K562 (cell line): ENCODE data around the gene TPRG1L. TPM values are rescaled to one million over a fixed set of nuclear protein-coding genes. Genes with fewer than 3 reads are reported as not detected.

ENCODE experiments used
- ATAC-seq: fragments of 200-7000 bp; cut with Tn5 transposase; 3 replicates; pipeline ENCODE4 v1.9.1; 2020; ENCODE audit warnings: moderate library complexity
- BruUV-seq: library from RNA; stranded (reverse); fragments of 400-500 nt; replicated peaks from 2 replicates; lab custom pipeline; 2021; lab: Mats Ljungman, UMichigan
- CTCF ChIA-PET: fragments of 300-600 bp; formaldehyde crosslinking; extraction: SDS; loops from one replicate; lab custom pipeline; 2021; ENCODE audit warnings: low intra/inter-chr PET ratio; lab: Yijun Ruan, JAX
- POLR2A ChIA-PET: fragments of 300-600, 350-650 bp; sonication (Branson Sonifier 250); formaldehyde crosslinking; extraction: SDS; loops from one replicate; lab custom pipeline; 2021; ENCODE audit warnings: antibody characterized with exemption, inconsistent platforms; lab: Yijun Ruan, JAX
- DNase-seq, 4 experiments: peaks; one replicate each; pipeline versions ENCODE4 v3.0.0 to v3.0.0-alpha.2; 2011 to 2018; ENCODE audit warnings: low spot score in 3 of 4, mixed read lengths in 3 of 4; ENCODE audit errors: extremely low read depth in 1 of 4
- FAIRE-seq: peaks from 2 replicates; lab custom pipeline; 2011; peaks lifted over from hg19 to GRCh38; lab: Jason Lieb, UNC
- H2AFZ ChIP-seq: 2 replicates; pipeline ENCODE4 v1.6.0; 2011; ENCODE audit warnings: low read depth, low read length, control low read depth, inconsistent platforms
- H3K27ac ChIP-seq: fragments of 200-600 bp; 3 replicates; pipeline ENCODE4 v1.8.0; 2011; ENCODE audit warnings: low read depth, mild to moderate bottlenecking, control low read depth, inconsistent platforms, low read length, moderate library complexity, mixed read lengths; ENCODE audit errors: extremely low read depth
- H3K27me3 ChIP-seq, 2 experiments: fragments of 300-600 bp in 1 of 2; 2 replicates in 1 of 2; 3 replicates in 1 of 2; pipeline versions ENCODE4 v1.6.0 to v1.8.0; 2011; ENCODE audit warnings: inconsistent platforms in 2 of 2, low read length in 2 of 2, mild to moderate bottlenecking in 1 of 2, mixed read lengths in 1 of 2, moderate library complexity in 1 of 2; ENCODE audit not compliant: control insufficient read depth in 2 of 2, insufficient read depth in 2 of 2
- H3K36me3 ChIP-seq: fragments of 300-600 bp; 3 replicates; pipeline ENCODE4 v1.8.0; 2011; ENCODE audit warnings: mild to moderate bottlenecking, low read length, inconsistent platforms; ENCODE audit not compliant: control insufficient read depth, insufficient read depth
- H3K4me1 ChIP-seq, 2 experiments: fragments of 200-600 bp in 1 of 2; replicated peaks in 1 of 2; 2 replicates in 1 of 2; 3 replicates in 1 of 2; pipeline versions ENCODE4 v1.5.1 to v1.8.0; 2011; ENCODE audit warnings: inconsistent platforms in 2 of 2, low read length in 2 of 2, mild to moderate bottlenecking in 1 of 2, mixed read lengths in 1 of 2, moderate library complexity in 1 of 2; ENCODE audit not compliant: control insufficient read depth in 2 of 2, insufficient read depth in 2 of 2
- H3K4me2 ChIP-seq: 2 replicates; pipeline ENCODE4 v1.6.1; 2011; ENCODE audit warnings: low read length, control low read depth, inconsistent platforms, mixed read lengths; ENCODE audit not compliant: insufficient read depth
- H3K4me3 ChIP-seq: fragments of 200-600 bp; sonication (generic), shearing (Covaris generic); 2 replicates; pipeline ENCODE4 v1.5.1; 2016; ENCODE audit warnings: control low read depth, inconsistent platforms
- H3K79me2 ChIP-seq: fragments of 200-600 bp; 3 replicates; pipeline ENCODE4 v1.8.0; 2011; ENCODE audit warnings: low read length, inconsistent platforms; ENCODE audit not compliant: control insufficient read depth, insufficient read depth
- H3K9ac ChIP-seq, 2 experiments: 2 replicates each; pipeline versions ENCODE4 v1.6.0 to v1.6.1; 2011; ENCODE audit warnings: low read depth in 2 of 2, low read length in 2 of 2, control low read depth in 1 of 2, inconsistent platforms in 1 of 2, mild to moderate bottlenecking in 1 of 2, mixed read lengths in 1 of 2; ENCODE audit not compliant: insufficient read depth in 1 of 2
- H3K9me1 ChIP-seq: one replicate; pipeline ENCODE4 v1.6.0; 2011; ENCODE audit warnings: inconsistent platforms, mild to moderate bottlenecking, low read length, moderate library complexity; ENCODE audit not compliant: control insufficient read depth, insufficient read depth
- H3K9me3 ChIP-seq: replicated peaks from 2 replicates; pipeline ENCODE4 v1.5.1; 2011; ENCODE audit warnings: low read depth, low read length, inconsistent platforms; ENCODE audit not compliant: control insufficient read depth, insufficient read depth
- H4K20me1 ChIP-seq: replicated peaks from 2 replicates; pipeline ENCODE4 v1.6.1; 2011; ENCODE audit warnings: low read length, inconsistent platforms, mixed read lengths; ENCODE audit not compliant: control insufficient read depth, insufficient read depth
- ARHGAP35 ChIP-seq: fragments of 450-650 bp; IDR thresholded peaks from 2 replicates; pipeline ENCODE4 v1.6.1; 2018; ENCODE audit not compliant: partially characterized antibody
- ATF7 ChIP-seq: fragments of 450-650 bp; IDR thresholded peaks from 2 replicates; pipeline ENCODE4 v1.7.1; 2014; ENCODE audit warnings: mild to moderate bottlenecking, moderate library complexity
- CEBPG ChIP-seq, 3 experiments: fragments of 200-800 bp in 1 of 3; sonication (Bioruptor generic) in 1 of 3; sonication (generic) in 1 of 3; formaldehyde crosslinking in 1 of 3; IDR thresholded peaks in 2 of 3; conservative IDR thresholded peaks in 1 of 3; 2 replicates each; pipeline versions ENCODE4 v1.6.1 to v1.8.0; 2016 to 2022; ENCODE audit warnings: missing compliant biosample characterization in 2 of 3, missing genetic modification characterization in 2 of 3, mild to moderate bottlenecking in 1 of 3, missing genetic modification reagents in 1 of 3
- GABPB2 ChIP-seq: fragments of 250-450 bp; sonication (Bioruptor Pico); conservative IDR thresholded peaks from 2 replicates; pipeline ENCODE4 v1.5.1; 2021; ENCODE audit warnings: mild to moderate bottlenecking
- GATAD2B ChIP-seq: fragments of 450-650 bp; IDR thresholded peaks from 2 replicates; pipeline ENCODE4 v1.6.1; 2017; ENCODE audit warnings: mild to moderate bottlenecking, borderline replicate concordance
- HDGF ChIP-seq: fragments of 450-650 bp; IDR thresholded peaks from 2 replicates; pipeline ENCODE4 v1.6.1; 2016
- PHF8 ChIP-seq: fragments of 200-600 bp; sonication (generic); IDR thresholded peaks from 2 replicates; pipeline ENCODE4 v1.6.1; 2012; ENCODE audit warnings: mixed run types, mild to moderate bottlenecking, inconsistent platforms, low read length, moderate library complexity, borderline replicate concordance
- REST ChIP-seq, 2 experiments: fragments of 450-650 bp; formaldehyde crosslinking in 1 of 2; IDR thresholded peaks; 2 replicates each; pipeline versions ENCODE4 v1.4.0 to v1.6.1; 2014 to 2020; ENCODE audit warnings: mild to moderate bottlenecking in 2 of 2, borderline replicate concordance in 1 of 2, low read depth in 1 of 2
- SP2 ChIP-seq: IDR thresholded peaks from 2 replicates; pipeline ENCODE4 v1.6.1; 2011; ENCODE audit warnings: mild to moderate bottlenecking, low read depth, low read length, moderate library complexity; ENCODE audit not compliant: poor library complexity, severe bottlenecking; ENCODE audit errors: extremely low read depth
- TCF15 ChIP-seq: fragments of 250-450 bp; sonication (Bioruptor Pico); IDR thresholded peaks from 2 replicates; pipeline ENCODE4 v1.8.0; 2022; ENCODE audit warnings: moderate library complexity, mild to moderate bottlenecking, inconsistent platforms
- TSC22D4 ChIP-seq: fragments of 450-650 bp; IDR thresholded peaks from 2 replicates; pipeline ENCODE4 v1.6.1; 2016; ENCODE audit warnings: missing genetic modification characterization, missing biosample characterization, control low read depth
- ZBTB7A ChIP-seq: IDR thresholded peaks from 2 replicates; pipeline ENCODE4 v1.6.1; 2011; ENCODE audit warnings: low read depth, mild to moderate bottlenecking, low read length, moderate library complexity, borderline replicate concordance; ENCODE audit not compliant: control insufficient read depth
- ZNF121 ChIP-seq: sonication (generic); formaldehyde crosslinking; conservative IDR thresholded peaks from 2 replicates; pipeline ENCODE4 v1.8.0; 2022; ENCODE audit warnings: missing genetic modification reagents
- ZNF324 ChIP-seq: fragments of 250-450 bp; sonication (Bioruptor Pico); IDR thresholded peaks from 2 replicates; pipeline ENCODE4 v1.4.0; 2020; ENCODE audit warnings: mild to moderate bottlenecking
- ZNF76 ChIP-seq: fragments of 250-450 bp; sonication (Bioruptor Pico); IDR thresholded peaks from 2 replicates; pipeline ENCODE4 v1.4.0; 2020; ENCODE audit warnings: mild to moderate bottlenecking, moderate library complexity, borderline replicate concordance
- WGBS: fragments of 100-300 bp; shearing (Covaris generic); methylation state at CpG from one replicate; pipeline ENCODE4 v1.1.6; 2016; ENCODE audit warnings: low coverage, mixed read lengths; ENCODE audit not compliant: insufficient coverage; ENCODE audit errors: missing lambda C conversion rate; 5-methylcytosine and 5-hydroxymethylcytosine counted together
- in situ Hi-C: fragments of 300-500 bp; cut with MboI; formaldehyde crosslinking; loops from 4 replicates; pipeline ENCODE4 v1.15.0; 2018; ENCODE audit warnings: inconsistent platforms, mixed read lengths
- intact Hi-C: fragments of 100-400 bp; cut with micrococcal nuclease; formaldehyde crosslinking; loops from 2 replicates; pipeline ENCODE4 v1.14.2; 2022
- polyA plus RNA-seq, 8 experiments: library from polyadenylated mRNA; depleted of rRNA in 4 of 8; stranded (reverse) in 5 of 8; unstranded in 3 of 8; fragments of >200 nt; fragmentation: Nextera tagmentation in 2 of 8; fragmentation: Illumina TruSeq in 1 of 8; extraction: Ambion mirVana in 2 of 8; extraction: Trizol in 1 of 8; gene quantifications; 2 replicates each; pipeline versions ENCODE4 v1.2.1 to v1.2.3, GENCODE V29; 2011 to 2014; ENCODE audit warnings: inconsistent platforms in 1 of 8, missing spikeins in 1 of 8
- total RNA-seq, 7 experiments: library from RNA; depleted of rRNA in 6 of 7; stranded (reverse); fragments of >200 nt in 6 of 7; fragmentation: Illumina TruSeq in 2 of 7; extraction: Trizol in 2 of 7; gene quantifications; 2 replicates each; pipeline versions ENCODE4 v1.2.1 to v1.2.3, GENCODE V29; 2011 to 2021; ENCODE audit warnings: low replicate concordance in 1 of 7

The TPRG1L gene
- total and polyA plus RNA-seq, 9 of the 15 experiments (the other 6 are each of a cell fraction or from before 2014, with no cell fraction given), result 1.6 to 11.0 (median 6.2) TPM

GRCh38 chr1:3660704-3661103, 35.9 kb downstream of the TPRG1L start:
- no peak overlapping the region for H2AFZ ChIP-seq
- H3K4me2 ChIP-seq, result no peak overlapping the region
- H3K36me3 ChIP-seq, result no peaks in the 10 kb centered on the region
- FAIRE-seq, result no peak
- no peak overlapping the region for H3K4me3 ChIP-seq
- no peaks in the 10 kb centered on the region for H3K9me3 ChIP-seq
- 3% methylated on average over 2 of the region's 2 CpGs for WGBS
- no peaks in the 10 kb centered on the region for H3K79me2 ChIP-seq
- ChIA-PET CTCF (no interaction called here), POLR2A (interaction anchor here (1.7 kb wide), 1 partner anchor 10 kb away, joined by 3 read pairs; no protein-coding TSS in a partner anchor)
- H3K9ac ChIP-seq, result no peak overlapping the region
- intact Hi-C loops, result no loop called here
- no peak for DNase-seq
- H3K9me1 ChIP-seq, result no peaks in the 10 kb centered on the region
- no TSS peak for BruUV-seq
- in situ Hi-C loops, result no loop called here
- no peak for ATAC-seq
- H3K27ac ChIP-seq, result no peak overlapping the region
- peaks cover 4% of the 10 kb centered on the region for H4K20me1 ChIP-seq
- H3K4me1 ChIP-seq, result peaks cover 0 to 13% of the 10 kb centered on the region in 2 experiments; a peak in 1 of 5 replicates
- peaks cover 30 to 61% of the 10 kb centered on the region in 2 experiments for H3K27me3 ChIP-seq
- no peak for TF ChIP-seq REST (IDR thresholded peaks at IDR 0.05; ENCODE audit: borderline replicate concordance)
- TF ChIP-seq REST (CRISPR knock-in tag; IDR thresholded peaks at IDR 0.05; ENCODE audit: low read depth), result no peak
- TF ChIP-seq HDGF, result no peak
- no peak for TF ChIP-seq ZNF324 (CRISPR knock-in tag)
- no peak for TF ChIP-seq ZNF121 (CRISPR knock-in tag)
- no peak for TF ChIP-seq ZBTB7A
- TF ChIP-seq TSC22D4 (tag), result no peak
- no peak for TF ChIP-seq ARHGAP35
- no peak for TF ChIP-seq GABPB2
- TF ChIP-seq ATF7, result peak; percentile 75
- TF ChIP-seq GATAD2B, result no peak
- no peak for TF ChIP-seq CEBPG (CRISPR knock-in tag; IDR thresholded peaks at IDR 0.05)
- TF ChIP-seq CEBPG (tag; conservative IDR thresholded peaks at IDR 0.05 in 1 of 2, IDR thresholded peaks at IDR 0.05 in 1 of 2), result peak in 1 of 2 experiments; percentile 40; a peak in 1 of 4 replicates
- TF ChIP-seq ZNF76 (CRISPR knock-in tag), result no peak
- TF ChIP-seq SP2, result no peak
- no peak for TF ChIP-seq TCF15 (CRISPR knock-in tag)
- TF ChIP-seq PHF8, result no peak
